H9 (cell line): ENCODE results near the gene TBC1D7. TPM values are rescaled to one million over a fixed set of nuclear protein-coding genes. Genes with fewer than 3 reads are reported as not detected.

Experiments
- DNase-seq: peaks from one replicate; pipeline ENCODE4 v3.0.0-alpha.2; 2017
- H2AFZ ChIP-seq: one replicate; pipeline ENCODE4 v1.6.1; 2013; ENCODE audit warnings: mild to moderate bottlenecking, low read length, control low read depth, moderate library complexity
- H2AK5ac ChIP-seq: 2 replicates; pipeline ENCODE4 v1.6.1; 2013; ENCODE audit warnings: low read length, control low read depth, mixed read lengths; ENCODE audit not compliant: insufficient read length
- H2BK120ac ChIP-seq: one replicate; pipeline ENCODE4 v1.6.1; 2013; ENCODE audit warnings: low read depth, mild to moderate bottlenecking, low read length, control low read depth, inconsistent platforms; ENCODE audit not compliant: poor library complexity, severe bottlenecking
- H2BK12ac ChIP-seq: 2 replicates; pipeline ENCODE4 v1.6.1; 2013; ENCODE audit warnings: low read length, control low read depth, mixed read lengths, low read depth; ENCODE audit not compliant: insufficient read length
- H2BK15ac ChIP-seq: 2 replicates; pipeline ENCODE4 v1.6.1; 2013; ENCODE audit warnings: low read depth, low read length, control low read depth
- H2BK20ac ChIP-seq: one replicate; pipeline ENCODE4 v1.6.1; 2013; ENCODE audit warnings: low read depth, mild to moderate bottlenecking, low read length, control low read depth, inconsistent platforms; ENCODE audit not compliant: poor library complexity, severe bottlenecking
- H2BK5ac ChIP-seq: 2 replicates; pipeline ENCODE4 v1.6.1; 2013; ENCODE audit warnings: low read length, control low read depth, mixed read lengths; ENCODE audit not compliant: insufficient read length
- H3K14ac ChIP-seq: 2 replicates; pipeline ENCODE4 v1.6.1; 2013; ENCODE audit warnings: low read length, control low read depth; ENCODE audit not compliant: insufficient read depth
- H3K18ac ChIP-seq: 2 replicates; pipeline ENCODE4 v1.6.1; 2013; ENCODE audit warnings: low read depth, mild to moderate bottlenecking, mixed read lengths, low read length, control low read depth; ENCODE audit not compliant: insufficient read length
- H3K23ac ChIP-seq: 2 replicates; pipeline ENCODE4 v1.6.1; 2013; ENCODE audit warnings: low read length, control low read depth, mixed read lengths, low read depth; ENCODE audit not compliant: insufficient read length
- H3K23me2 ChIP-seq: 2 replicates; pipeline ENCODE4 v1.6.1; 2013; ENCODE audit warnings: low read depth, mild to moderate bottlenecking, mixed read lengths, low read length, control low read depth; ENCODE audit not compliant: insufficient read length, poor library complexity, severe bottlenecking
- H3K27ac ChIP-seq: 2 replicates; pipeline ENCODE4 v1.5.1; 2013; ENCODE audit warnings: low read length, control low read depth, mixed read lengths, low read depth; ENCODE audit not compliant: insufficient read length
- H3K27me3 ChIP-seq: 2 replicates; pipeline ENCODE4 v1.6.1; 2013; ENCODE audit warnings: low read length, control low read depth, inconsistent platforms; ENCODE audit not compliant: insufficient read depth
- H3K4ac ChIP-seq: 2 replicates; pipeline ENCODE4 v1.6.1; 2013; ENCODE audit warnings: low read depth, mild to moderate bottlenecking, control low read depth, inconsistent platforms, low read length, moderate library complexity
- H3K4me1 ChIP-seq: 2 replicates; pipeline ENCODE4 v1.6.1; 2013; ENCODE audit warnings: low read length, control low read depth, inconsistent platforms; ENCODE audit not compliant: insufficient read depth
- H3K4me2 ChIP-seq: 2 replicates; pipeline ENCODE4 v1.6.1; 2013; ENCODE audit warnings: low read length, control low read depth, mixed read lengths; ENCODE audit not compliant: insufficient read length, insufficient read depth
- H3K56ac ChIP-seq: 2 replicates; pipeline ENCODE4 v1.6.1; 2013; ENCODE audit warnings: low read depth, mild to moderate bottlenecking, mixed read lengths, low read length, control low read depth; ENCODE audit not compliant: insufficient read length
- H3K79me1 ChIP-seq: 2 replicates; pipeline ENCODE4 v1.6.1; 2013; ENCODE audit warnings: low read depth, mild to moderate bottlenecking, moderate library complexity, low read length, control low read depth, inconsistent platforms; ENCODE audit not compliant: insufficient read depth, poor library complexity, severe bottlenecking
- H3K79me2 ChIP-seq: 2 replicates; pipeline ENCODE4 v1.6.1; 2013; ENCODE audit warnings: low read length, control low read depth, inconsistent platforms; ENCODE audit not compliant: insufficient read depth
- H3K9ac ChIP-seq: 2 replicates; pipeline ENCODE4 v1.6.1; 2013; ENCODE audit warnings: low read length, control low read depth, mixed read lengths; ENCODE audit not compliant: insufficient read length; ENCODE audit errors: extremely low read depth
- H3K9me3 ChIP-seq: one replicate; pipeline ENCODE4 v1.6.1; 2013; ENCODE audit warnings: low read depth, low read length, inconsistent platforms; ENCODE audit not compliant: control insufficient read depth
- H3T11ph ChIP-seq: one replicate; pipeline ENCODE4 v1.6.1; 2013; ENCODE audit warnings: mild to moderate bottlenecking, low read length, control low read depth, inconsistent platforms
- H4K20me1 ChIP-seq: one replicate; pipeline ENCODE4 v1.6.1; 2013; ENCODE audit not compliant: control insufficient read depth, insufficient read length, insufficient read depth
- H4K5ac ChIP-seq: 2 replicates; pipeline ENCODE4 v1.6.1; 2013; ENCODE audit warnings: low read depth, mild to moderate bottlenecking, mixed read lengths, low read length, control low read depth; ENCODE audit not compliant: insufficient read length
- H4K8ac ChIP-seq: replicated peaks from 2 replicates; pipeline ENCODE4 v1.6.1; 2013; ENCODE audit warnings: low read length, control low read depth, mixed read lengths, low read depth; ENCODE audit not compliant: insufficient read length
- H4K91ac ChIP-seq: 2 replicates; pipeline ENCODE4 v1.6.1; 2013; ENCODE audit warnings: low read depth, mild to moderate bottlenecking, moderate library complexity, mixed read lengths, low read length, control low read depth; ENCODE audit not compliant: insufficient read length
- H3K27ac Mint-ChIP-seq, 3 experiments: 2 replicates in 2 of 3; 3 replicates in 1 of 3; pipeline ENCODE4 v1.8.0; 2020 to 2021; ENCODE audit warnings: mixed read lengths in 3 of 3, mild to moderate bottlenecking in 1 of 3, moderate library complexity in 1 of 3
- H3K27me3 Mint-ChIP-seq: 2 replicates; pipeline ENCODE4 v1.8.0; 2021; ENCODE audit warnings: low read depth, mild to moderate bottlenecking, moderate library complexity, mixed read lengths
- H3K36me3 Mint-ChIP-seq, 3 experiments: 2 replicates in 2 of 3; 3 replicates in 1 of 3; pipeline ENCODE4 v1.8.0; 2020 to 2021; ENCODE audit warnings: low read depth in 3 of 3, mixed read lengths in 3 of 3; ENCODE audit not compliant: insufficient read depth in 1 of 3
- H3K4me1 Mint-ChIP-seq, 2 experiments: 2 replicates each; pipeline ENCODE4 v1.8.0; 2020; ENCODE audit warnings: mixed read lengths in 2 of 2
- H3K4me3 Mint-ChIP-seq, 2 experiments: 2 replicates in 1 of 2; 3 replicates in 1 of 2; pipeline ENCODE4 v1.8.0; 2020 to 2021; ENCODE audit warnings: mild to moderate bottlenecking in 2 of 2, mixed read lengths in 2 of 2, moderate library complexity in 1 of 2
- H3K9me3 Mint-ChIP-seq, 2 experiments: 2 replicates in 1 of 2; 3 replicates in 1 of 2; pipeline ENCODE4 v1.8.0; 2020; ENCODE audit warnings: mild to moderate bottlenecking in 2 of 2, mixed read lengths in 2 of 2, moderate library complexity in 1 of 2
- CTCF ChIP-seq: fragments of 200-600 bp; sonication (generic); conservative IDR thresholded peaks from 3 replicates; pipeline ENCODE4 v1.8.0; 2021; ENCODE audit warnings: antibody characterized with exemption, mild to moderate bottlenecking
- WGBS: extraction: QIAGEN DNeasy Blood & Tissue Kit; methylation state at CpG from one replicate; pipeline ENCODE4 v1.1.7; 2013; ENCODE audit warnings: missing lambda C conversion rate, low lambda C conversion rate, mixed read lengths; ENCODE audit not compliant: insufficient read length; ENCODE audit errors: extremely low coverage; 5-methylcytosine and 5-hydroxymethylcytosine counted together
- total RNA-seq: library from RNA; stranded (reverse); gene quantifications from 2 replicates; pipeline ENCODE4 v1.2.1, GENCODE V29; 2021

TBC1D7 gene
- total RNA-seq, 1 experiment from 2014 or later = 33.9 TPM

DNA sequence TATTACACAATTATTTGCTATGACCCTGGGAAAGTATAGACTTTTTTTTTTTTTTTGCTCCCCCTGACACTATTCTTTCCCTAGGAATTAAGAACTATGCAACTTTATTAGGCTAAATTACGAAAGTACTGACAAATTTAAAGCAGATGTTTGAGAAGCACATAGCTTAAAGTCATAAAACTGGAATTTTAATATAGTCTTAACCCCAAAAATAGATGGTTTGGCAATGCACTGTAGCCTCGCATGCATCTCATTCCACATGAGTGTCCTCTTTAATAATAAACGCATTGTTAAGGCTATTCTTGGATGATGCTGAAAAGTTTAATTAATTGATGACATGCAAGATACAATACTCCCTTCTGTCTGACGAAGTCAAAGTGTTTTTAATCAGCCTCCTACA lies 49.3 kb downstream of the TBC1D7 start:
- Histone ChIP-seq H2BK5ac (no peak overlapping the region), H3K27me3 (no peaks in the 10 kb centered on the region), H2BK15ac (no peak overlapping the region), H4K91ac (no peak overlapping the region), H2AFZ (no peak overlapping the region), H3T11ph (no peak overlapping the region), H3K79me2 (no peaks in the 10 kb centered on the region), H4K20me1 (peaks cover 3% of the 10 kb centered on the region), H2BK20ac (no peak overlapping the region), H3K79me1 (no peaks in the 10 kb centered on the region), H2BK120ac (no peak overlapping the region), H3K9ac (no peak overlapping the region), H3K4me1 (no peaks in the 10 kb centered on the region), H4K5ac (no peak overlapping the region), H3K56ac (no peak overlapping the region), H3K4ac (no peak overlapping the region), H3K23ac (no peak overlapping the region), H3K14ac (no peak overlapping the region), H3K18ac (no peak overlapping the region), H2AK5ac (no peak overlapping the region), H3K9me3 (no peaks in the 10 kb centered on the region), H3K23me2 (no peaks in the 10 kb centered on the region), H3K27ac (no peak overlapping the region), H3K4me2 (no peak overlapping the region), H2BK12ac (no peak overlapping the region), H4K8ac (no peak overlapping the region)
- TF ChIP-seq CTCF = no peak
- H3K9me3 Mint-ChIP-seq = no peaks in the 10 kb centered on the region
- no peak overlapping the region for H3K27ac Mint-ChIP-seq
- peaks cover 12 to 17% of the 10 kb centered on the region in 2 experiments for H3K4me1 Mint-ChIP-seq
- DNase-seq = no peak
- peaks cover 0 to 7% (median 0%) of the 10 kb centered on the region in 3 experiments; a peak in 2 of 7 replicates for H3K36me3 Mint-ChIP-seq
- H3K4me3 Mint-ChIP-seq = no peak overlapping the region
- no peaks in the 10 kb centered on the region for H3K27me3 Mint-ChIP-seq
- no CpG with 5 or more reads among the region's 4 CpGs for WGBS
